GM12891 (cell line): ENCODE measurements around the gene CDX2.

Source experiments
- DNase-seq: peaks from one replicate; pipeline ENCODE4 v3.0.0; 2011; ENCODE audit warnings: low spot score; ENCODE audit not compliant: insufficient read length
- FAIRE-seq: peaks from 2 replicates; lab custom pipeline; 2011; peaks lifted over from hg19 to GRCh38; lab: Jason Lieb, UNC
- PAX5 ChIP-seq: IDR thresholded peaks from 2 replicates; pipeline ENCODE4 v1.6.1; 2011; ENCODE audit warnings: low read length, moderate library complexity, mild to moderate bottlenecking; ENCODE audit not compliant: insufficient read depth, severe bottlenecking
- POLR2A ChIP-seq: IDR thresholded peaks from 2 replicates; pipeline ENCODE4 v1.6.1; 2011; ENCODE audit warnings: low read depth, low read length, control low read depth
- POLR2AphosphoS5 ChIP-seq: IDR thresholded peaks from 2 replicates; pipeline ENCODE4 v1.6.1; 2011; ENCODE audit warnings: low read depth, low read length, control low read depth
- POU2F2 ChIP-seq: IDR thresholded peaks from 2 replicates; pipeline ENCODE4 v1.6.1; 2011; ENCODE audit warnings: low read depth, mild to moderate bottlenecking, control low read depth, low read length, moderate library complexity
- SPI1 ChIP-seq: IDR thresholded peaks from 2 replicates; pipeline ENCODE4 v1.6.1; 2011; ENCODE audit warnings: low read depth, low read length, control low read depth
- TAF1 ChIP-seq: IDR thresholded peaks from 2 replicates; pipeline ENCODE4 v1.6.1; 2011; ENCODE audit warnings: low read depth, low read length, control low read depth

CDX2 gene

GRCh38 chr13:27942972-27943371 is 26.1 kb downstream of the CDX2 start:
- TF ChIP-seq POU2F2 (no peak), POLR2AphosphoS5 (no peak), POLR2A (no peak), PAX5 (no peak), SPI1 (no peak), TAF1 (no peak)
- DNase-seq (no peak), FAIRE-seq (no peak)

GRCh38 chr13:27933580-27934328 is 35.4 kb downstream of the CDX2 start:
- FAIRE-seq: no peak
- TF ChIP-seq PAX5: no peak
- no peak for TF ChIP-seq POLR2AphosphoS5
- no peak for TF ChIP-seq POLR2A
- TF ChIP-seq POU2F2: no peak
- TF ChIP-seq TAF1: no peak
- no peak for TF ChIP-seq SPI1
- DNase-seq: no peak

GRCh38 chr13:27933118-27933517 is 36.0 kb downstream of the CDX2 start:
- no peak for FAIRE-seq
- DNase-seq: no peak
- no peak for TF ChIP-seq POLR2AphosphoS5
- no peak for TF ChIP-seq POU2F2
- TF ChIP-seq PAX5: no peak
- TF ChIP-seq SPI1: no peak
- no peak for TF ChIP-seq TAF1
- TF ChIP-seq POLR2A: no peak

DNA sequence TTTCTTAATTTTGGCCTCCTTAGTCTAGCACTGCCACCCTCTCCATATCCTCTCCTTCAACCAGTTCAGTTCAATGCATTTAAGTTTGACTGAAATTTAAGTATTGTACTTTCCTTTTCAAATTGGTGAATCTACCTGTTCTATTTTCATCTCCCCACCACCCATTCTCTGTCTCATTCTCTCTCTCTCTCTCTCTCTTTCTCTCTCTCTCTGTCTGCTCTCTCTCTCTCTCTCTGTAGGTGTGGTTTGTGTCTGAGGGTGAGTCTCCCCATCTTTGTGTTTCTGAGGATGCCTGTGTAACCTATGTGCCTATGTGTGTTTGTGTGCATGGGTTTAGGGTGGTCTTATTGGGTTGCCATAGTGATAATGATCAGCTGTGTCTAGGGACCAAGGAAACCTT is 39.2 kb downstream of the CDX2 start:
- no peak for DNase-seq
- FAIRE-seq: no peak
- no peak for TF ChIP-seq POU2F2
- TF ChIP-seq PAX5: no peak
- no peak for TF ChIP-seq POLR2AphosphoS5
- TF ChIP-seq POLR2A: no peak
- no peak for TF ChIP-seq SPI1
- no peak for TF ChIP-seq TAF1

GRCh38 chr13:27928805-27929753 is 40.0 kb downstream of the CDX2 start:
- no peak for DNase-seq
- FAIRE-seq: no peak
- TF ChIP-seq TAF1 (no peak), POLR2AphosphoS5 (no peak), POLR2A (no peak), PAX5 (no peak), POU2F2 (no peak), SPI1 (no peak)

DNA sequence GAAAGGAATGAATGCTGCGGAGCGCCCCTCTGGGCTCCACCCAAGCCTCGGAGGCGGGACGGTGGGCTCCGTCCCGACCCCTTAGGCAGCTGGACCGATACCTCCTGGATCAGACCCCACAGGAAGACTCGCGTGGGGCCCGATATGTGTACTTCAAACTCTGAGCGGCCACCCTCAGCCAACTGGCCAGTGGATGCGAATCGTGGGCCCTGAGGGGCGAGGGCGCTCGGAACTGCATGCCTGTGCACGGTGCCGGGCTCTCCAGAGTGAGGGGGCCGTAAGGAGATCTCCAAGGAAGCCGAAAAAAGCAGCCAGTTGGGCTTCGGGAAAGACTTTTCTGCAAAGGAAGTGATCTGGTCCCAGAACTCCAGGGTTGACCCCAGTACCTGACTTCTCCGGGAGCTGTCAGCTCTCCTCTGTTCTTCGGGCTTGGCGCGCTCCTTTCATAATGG is 40.7 kb downstream of the CDX2 start:
- no peak for TF ChIP-seq SPI1
- no peak for TF ChIP-seq PAX5
- no peak for TF ChIP-seq POLR2AphosphoS5
- TF ChIP-seq POU2F2: no peak
- TF ChIP-seq POLR2A: no peak
- TF ChIP-seq TAF1: no peak
- FAIRE-seq: no peak
- no peak for DNase-seq

DNA sequence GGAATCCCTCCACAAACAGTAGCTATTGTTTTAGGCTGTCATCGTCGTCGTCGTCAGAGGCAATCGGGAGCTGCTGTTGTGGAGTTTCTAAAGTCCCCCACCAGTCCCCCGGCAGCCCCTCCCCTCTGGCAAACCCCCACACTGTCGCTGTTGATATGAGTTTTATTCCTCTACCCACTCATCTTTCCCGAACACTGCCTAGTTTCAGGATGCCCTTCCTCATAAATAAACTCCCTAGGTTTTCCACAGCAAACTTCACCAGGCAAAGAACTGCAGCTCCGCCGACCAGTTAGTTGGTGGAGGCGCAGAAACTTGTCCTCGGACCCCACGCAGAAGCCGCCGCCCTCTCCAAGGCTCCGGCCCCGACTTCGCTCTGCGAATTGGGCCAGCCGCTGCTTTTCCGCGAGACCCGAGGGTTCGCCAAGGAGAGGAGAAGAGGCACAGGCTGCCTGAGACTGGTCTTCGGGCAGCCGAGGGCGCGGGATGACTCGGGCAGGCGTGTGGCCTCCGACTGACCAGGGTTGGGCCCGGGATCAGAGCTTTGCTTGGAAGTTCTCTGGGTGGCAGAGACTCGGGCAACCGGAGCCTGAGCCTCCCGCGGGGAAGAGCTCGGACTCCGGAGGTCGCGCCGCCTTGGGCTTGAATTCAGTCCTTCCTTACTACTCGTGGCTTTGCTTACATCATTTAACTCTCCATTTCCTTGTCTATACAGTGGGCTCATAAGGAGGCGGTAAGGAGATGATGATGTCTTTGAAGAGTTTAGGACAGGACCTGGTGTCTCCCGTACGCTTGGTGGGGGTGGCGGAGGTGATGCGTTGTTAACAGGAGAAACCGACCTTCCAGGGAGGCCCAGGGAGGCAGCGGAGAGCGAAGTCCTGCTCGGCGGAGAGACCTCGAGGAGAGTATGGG is 41.4 kb downstream of the CDX2 start:
- no peak for TF ChIP-seq POLR2AphosphoS5
- DNase-seq: no peak
- FAIRE-seq: no peak

DNA sequence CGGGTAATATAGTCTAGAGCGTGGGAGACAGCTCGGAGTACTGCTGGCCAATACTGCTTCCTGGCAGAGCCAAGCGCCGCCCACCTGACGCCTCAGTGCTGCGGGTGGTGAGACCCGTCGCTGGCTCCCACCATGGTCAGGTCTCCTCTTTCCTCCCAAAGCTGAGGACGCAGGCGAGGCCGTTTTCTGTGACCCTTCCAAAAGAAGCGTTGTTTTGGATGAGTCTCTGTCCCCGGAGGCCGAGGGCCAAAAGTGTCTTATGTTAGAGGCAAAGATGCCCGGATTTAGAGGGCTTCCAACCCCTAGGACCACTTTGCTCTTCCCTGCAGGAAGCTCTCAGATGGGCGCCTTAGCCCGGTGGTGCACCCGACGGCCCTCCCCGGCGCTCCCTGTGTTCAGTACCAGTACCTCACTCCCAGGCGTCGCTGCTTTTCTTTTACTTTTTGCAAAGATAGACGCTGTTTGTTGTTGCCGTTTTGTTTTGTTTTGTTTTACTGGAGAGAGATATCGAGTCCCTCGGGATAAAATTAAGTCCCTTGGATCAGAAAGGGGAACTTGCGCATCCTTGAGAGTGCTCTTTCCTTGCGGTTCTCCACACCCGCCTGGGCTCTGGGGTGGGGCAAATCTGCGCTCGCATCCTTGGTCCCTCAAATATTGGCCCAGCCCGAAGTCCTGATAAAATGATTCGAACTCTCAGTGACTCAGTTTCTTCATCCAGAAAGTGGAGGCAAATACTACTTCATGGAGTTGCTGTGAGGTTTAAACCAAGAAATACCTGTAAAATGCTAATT is 42.3 kb downstream of the CDX2 start:
- DNase-seq (no peak), FAIRE-seq (no peak)
- TF ChIP-seq POLR2A: no peak
- no peak for TF ChIP-seq TAF1
- no peak for TF ChIP-seq POU2F2
- no peak for TF ChIP-seq POLR2AphosphoS5
- TF ChIP-seq SPI1: no peak
- TF ChIP-seq PAX5: no peak
